Stimulated activated CD4-positive, alpha-beta T cell treated with anti-CD3 and anti-CD28 coated beads, TNF-alpha, amount 100 ng/mL, for 48 hours (primary cell): ENCODE data around the gene ZFYVE21.

Experiments
- DNase-seq, 3 donors: peaks; one replicate each; pipeline ENCODE4 v3.0.0-alpha.2; 2020; ENCODE audit warnings: low read depth in 3 of 3

Gene ZFYVE21

GRCh38 chr14:103737432-103738045 lies 21.9 kb downstream of the ZFYVE21 start:
- DNase-seq: no peak

- DNase-seq: no peak
These were observed 22.6 kb downstream of the ZFYVE21 start for GRCh38 chr14:103738166-103738565.

- no peak for DNase-seq
These were observed 23.3 kb downstream of the ZFYVE21 start for GRCh38 chr14:103738701-103739451.

- no peak for DNase-seq
These were observed 23.8 kb downstream of the ZFYVE21 start for GRCh38 chr14:103739466-103739792.

- no peak for DNase-seq
These were observed 24.3 kb downstream of the ZFYVE21 start for GRCh38 chr14:103739793-103740501.

GRCh38 chr14:103740991-103741689 lies 25.5 kb downstream of the ZFYVE21 start:
- no peak for DNase-seq

GRCh38 chr14:103741876-103742275 lies 26.3 kb downstream of the ZFYVE21 start:
- no peak for DNase-seq

- DNase-seq: no peak
These were observed 27.1 kb downstream of the ZFYVE21 start for GRCh38 chr14:103742499-103743255.

GRCh38 chr14:103743691-103744090 lies 28.1 kb downstream of the ZFYVE21 start:
- no peak for DNase-seq

GRCh38 chr14:103744621-103745395 lies 29.2 kb downstream of the ZFYVE21 start:
- no peak for DNase-seq

GRCh38 chr14:103745424-103745823 lies 29.8 kb downstream of the ZFYVE21 start:
- DNase-seq: no peak

- no peak for DNase-seq
These were observed 31.1 kb downstream of the ZFYVE21 start for GRCh38 chr14:103746701-103747100.

GRCh38 chr14:103748534-103748857 lies 32.9 kb downstream of the ZFYVE21 start:
- DNase-seq: peak in 2 of 3 donors; percentile 26 to 32

- no peak for DNase-seq
These were observed 33.8 kb downstream of the ZFYVE21 start for GRCh38 chr14:103749452-103749851.

GRCh38 chr14:103749860-103750259 lies 34.2 kb downstream of the ZFYVE21 start:
- DNase-seq: no peak

- no peak for DNase-seq
These were observed 38.2 kb downstream of the ZFYVE21 start for GRCh38 chr14:103753774-103754173.

GRCh38 chr14:103755060-103755459 lies 39.5 kb downstream of the ZFYVE21 start:
- no peak for DNase-seq

- no peak for DNase-seq
These were observed 42.6 kb downstream of the ZFYVE21 start for GRCh38 chr14:103758059-103758776.

GRCh38 chr14:103762036-103762435 lies 46.4 kb downstream of the ZFYVE21 start:
- no peak for DNase-seq

GRCh38 chr14:103762541-103762940 lies 46.9 kb downstream of the ZFYVE21 start:
- no peak for DNase-seq
